ENCODE data around the gene PSMA4.
A peak's percentile ranks its signal among the peaks of the same experiment; 100 is the strongest.
"Not testable (repeated sequence)": the region's sequence is repeated elsewhere in the genome, so short reads cannot be mapped to it uniquely, and the experiment has no call there.

Gene PSMA4

DNA sequence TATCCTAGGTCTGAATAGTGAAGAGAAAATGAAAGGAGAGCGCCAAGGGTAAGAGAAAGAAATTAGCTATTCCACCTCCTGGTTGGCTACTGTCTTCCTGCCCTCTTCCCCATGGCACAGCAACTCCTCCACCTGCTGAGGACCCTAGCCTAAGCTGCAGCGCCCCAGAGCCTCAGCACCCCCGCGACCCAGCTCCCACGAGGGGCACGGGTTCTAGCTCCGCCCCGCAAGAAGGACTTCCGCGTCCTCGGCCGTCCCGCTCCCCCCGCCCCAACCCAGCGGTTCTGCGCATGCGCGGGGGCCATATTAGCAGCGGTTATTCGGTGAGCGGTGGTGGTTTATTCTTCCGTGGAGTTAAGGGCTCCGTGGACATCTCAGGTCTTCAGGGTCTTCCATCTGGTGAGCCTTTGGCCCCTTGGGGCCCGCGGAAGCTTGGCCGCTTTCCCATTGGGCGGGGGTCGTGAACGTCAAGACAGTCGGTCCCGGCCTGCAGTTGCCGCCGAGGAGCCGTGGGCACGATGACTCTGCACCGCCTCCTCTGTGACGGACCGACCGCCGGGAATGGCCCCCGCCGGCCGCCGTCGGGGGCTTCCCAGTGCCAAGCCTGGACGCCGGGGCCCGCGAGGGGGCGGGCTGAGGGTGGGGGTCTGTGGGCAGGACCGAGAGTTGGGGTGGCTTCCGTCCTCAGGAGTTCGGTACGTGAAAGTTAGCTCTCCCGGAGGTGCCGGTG, at the start of gene PSMA4:
PSMA4 (plus strand) TSS at position 304 of the 730 bp plus-strand sequence. CDS start 1,484 bp downstream, outside the sequence.
- H3K9me3 ChIP-seq (ENCODE audit: control insufficient read depth, insufficient read depth, low read length) = no peaks in the 10 kb centered on the region
- 0 out of 2 replicates have a peak, but pooled peaks cover 9% of the 10 kb centered on the region for H3K4me1 ChIP-seq (ENCODE audit: insufficient read depth, low read length)
- peak within 1 kb of the TSS; percentile 98 for H3K9ac ChIP-seq (ENCODE audit: low read depth, low read length)
- H3K36me3 ChIP-seq (ENCODE audit: insufficient read depth, low read length) = peaks cover 17% of the 10 kb centered on the region; the same call in 1 of the 2 replicates

DNA sequence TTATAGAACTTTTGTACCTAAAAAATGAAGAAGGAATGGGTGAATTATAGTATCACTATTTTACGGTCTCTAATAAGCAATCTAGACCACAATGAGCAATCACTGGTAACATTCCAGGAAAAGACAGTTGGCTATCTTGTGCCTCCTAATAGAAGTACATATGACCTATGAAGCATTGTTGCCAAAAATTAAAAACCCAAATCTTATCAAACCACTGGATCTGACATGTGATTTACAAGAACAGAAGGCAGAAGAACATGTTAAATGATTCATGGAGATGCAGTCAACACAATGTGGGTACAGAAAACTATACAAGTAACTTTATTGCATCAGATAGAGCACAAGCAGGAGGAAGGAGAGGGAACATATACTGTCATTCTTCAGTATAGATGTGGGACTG, 47.4 kb upstream of the PSMA4 start:
- no peak overlapping the region for H3K9ac ChIP-seq (ENCODE audit: low read depth, low read length)
- H3K36me3 ChIP-seq (ENCODE audit: insufficient read depth, low read length) = peaks cover 33% of the 10 kb centered on the region
- H3K9me3 ChIP-seq (ENCODE audit: control insufficient read depth, insufficient read depth, low read length) = no peaks in the 10 kb centered on the region
- no peaks in the 10 kb centered on the region for H3K4me1 ChIP-seq (ENCODE audit: insufficient read depth, low read length)

DNA sequence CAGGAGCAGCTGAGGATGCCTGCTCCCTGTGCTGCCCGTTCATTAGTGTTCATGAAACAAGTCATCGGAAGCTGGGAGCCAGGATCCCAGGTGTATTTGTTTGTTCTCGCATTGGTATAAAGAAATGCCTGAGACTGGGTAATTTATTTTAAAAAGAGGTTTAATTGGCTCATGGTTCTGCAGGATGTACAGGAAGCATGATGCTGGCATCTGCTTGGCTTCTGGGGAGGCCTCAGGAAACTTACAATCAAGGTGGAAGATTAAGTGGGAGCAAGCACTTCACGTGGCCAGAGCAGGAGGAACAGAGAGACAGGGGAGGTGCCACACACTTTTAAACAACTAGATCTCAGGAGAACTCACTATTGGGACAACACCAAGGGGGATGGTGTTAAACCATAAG, 38.4 kb upstream of the PSMA4 start:
- H3K9me3 ChIP-seq (ENCODE audit: control insufficient read depth, insufficient read depth, low read length) = 0 out of 2 replicates have a peak, but pooled peaks cover 4% of the 10 kb centered on the region
- H3K36me3 ChIP-seq (ENCODE audit: insufficient read depth, low read length) = peaks cover 6% of the 10 kb centered on the region
- no peak overlapping the region for H3K9ac ChIP-seq (ENCODE audit: low read depth, low read length)
- H3K4me1 ChIP-seq (ENCODE audit: insufficient read depth, low read length) = no peaks in the 10 kb centered on the region

DNA sequence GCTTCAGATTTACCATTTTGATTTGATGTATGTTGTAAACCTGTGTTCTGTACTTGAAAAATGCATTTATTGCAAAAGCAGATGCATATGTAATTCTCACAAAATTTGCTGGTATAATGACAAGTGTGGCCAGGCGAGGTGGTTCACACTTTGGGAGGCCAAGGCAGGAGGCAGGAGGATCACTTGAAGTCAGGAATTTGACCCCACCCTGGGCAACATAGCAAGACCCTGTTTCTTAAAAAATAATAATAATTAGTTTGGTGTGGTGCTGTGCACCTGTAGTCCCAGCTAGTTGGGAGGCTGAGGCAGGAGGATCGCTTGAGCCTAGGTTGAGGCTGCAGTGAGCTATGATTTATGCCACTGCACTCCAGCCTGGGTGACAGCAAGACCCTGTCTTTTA, 37.6 kb upstream of the PSMA4 start:
- peaks cover 6% of the 10 kb centered on the region for H3K36me3 ChIP-seq (ENCODE audit: insufficient read depth, low read length)

DNA sequence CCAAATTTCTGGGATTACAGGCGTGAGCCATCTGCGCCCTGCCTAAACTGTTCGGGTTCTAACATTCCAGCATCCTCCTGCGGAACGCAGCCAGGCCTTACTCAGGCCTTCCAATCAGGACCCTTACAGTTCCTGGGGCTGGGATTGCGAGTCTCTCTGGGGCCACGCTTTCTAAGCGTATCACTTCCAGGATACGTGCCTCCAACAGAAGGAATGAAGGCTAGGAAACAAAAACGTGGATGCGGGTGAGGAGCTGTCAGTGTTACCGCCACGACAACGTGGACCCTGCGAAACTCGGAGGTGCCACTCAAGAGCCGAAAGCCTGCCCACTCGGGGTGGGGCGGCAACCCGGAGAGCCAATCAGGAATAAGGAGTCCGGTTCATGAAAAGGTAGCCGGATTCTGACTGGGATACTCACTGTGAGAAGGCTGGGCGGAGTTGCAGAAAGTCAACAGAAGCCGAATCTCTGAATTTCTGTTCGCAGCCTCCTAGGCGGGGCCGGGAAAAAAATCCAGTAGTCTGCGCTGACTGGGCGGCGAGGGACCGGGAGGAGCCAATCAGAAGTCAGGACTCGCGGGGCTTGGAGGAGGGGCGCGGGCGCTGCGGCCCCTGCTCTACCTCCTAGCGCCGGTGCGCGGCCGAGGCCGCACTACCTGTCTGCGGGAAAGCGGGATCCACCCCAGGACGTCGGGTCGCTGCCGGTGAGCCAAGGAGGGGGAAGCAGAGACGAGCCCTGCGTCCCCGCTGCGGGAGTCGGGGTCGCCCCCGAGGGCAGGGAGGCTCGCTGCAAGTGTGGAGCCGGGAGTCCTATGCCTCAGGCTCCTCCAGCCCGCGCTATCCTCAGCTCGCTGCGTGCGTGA, 33.0 kb upstream of the PSMA4 start, which contains the start of gene HYKK:
HYKK (plus strand) TSS at position 607 of the 860 bp plus-strand sequence. CDS start 5,512 bp downstream, outside the sequence.
- H3K4me1 ChIP-seq (ENCODE audit: insufficient read depth, low read length) = no peaks in the 10 kb centered on the region
- peak within 1 kb of the TSS; percentile 64 for H3K9ac ChIP-seq (ENCODE audit: low read depth, low read length)
- no peaks in the 10 kb centered on the region for H3K9me3 ChIP-seq (ENCODE audit: control insufficient read depth, insufficient read depth, low read length)
- no peaks in the 10 kb centered on the region for H3K36me3 ChIP-seq (ENCODE audit: insufficient read depth, low read length)

More for the DNA sequence above, 37.6 kb upstream of the PSMA4 start:
- no peaks in the 10 kb centered on the region for H3K4me1 ChIP-seq (ENCODE audit: insufficient read depth, low read length)
- H3K9ac ChIP-seq (ENCODE audit: low read depth, low read length) = no peak overlapping the region
- 0 out of 2 replicates have a peak, but pooled peaks cover 4% of the 10 kb centered on the region for H3K9me3 ChIP-seq (ENCODE audit: control insufficient read depth, insufficient read depth, low read length)

DNA sequence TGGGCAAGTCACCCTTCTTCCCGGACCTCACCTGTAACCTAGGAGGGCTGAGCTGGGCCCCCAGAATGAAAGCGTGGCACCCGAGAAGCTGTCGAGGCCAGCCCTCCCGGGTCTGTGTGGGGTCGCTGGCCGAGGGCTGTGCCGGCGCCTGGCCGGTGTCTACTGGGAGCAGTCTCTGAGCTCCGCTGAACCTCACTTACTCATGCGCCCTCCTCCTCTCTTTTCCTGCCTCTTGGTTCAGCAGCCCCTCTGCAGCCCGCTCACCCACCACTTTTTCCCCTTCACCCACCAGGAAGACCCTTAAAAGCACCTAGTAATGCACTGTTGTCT, 32.4 kb upstream of the PSMA4 start:
- peak overlapping the region; percentile 64 for H3K9ac ChIP-seq (ENCODE audit: low read depth, low read length)
- no peaks in the 10 kb centered on the region for H3K9me3 ChIP-seq (ENCODE audit: control insufficient read depth, insufficient read depth, low read length)
- no peaks in the 10 kb centered on the region for H3K36me3 ChIP-seq (ENCODE audit: insufficient read depth, low read length)
- no peaks in the 10 kb centered on the region for H3K4me1 ChIP-seq (ENCODE audit: insufficient read depth, low read length)

DNA sequence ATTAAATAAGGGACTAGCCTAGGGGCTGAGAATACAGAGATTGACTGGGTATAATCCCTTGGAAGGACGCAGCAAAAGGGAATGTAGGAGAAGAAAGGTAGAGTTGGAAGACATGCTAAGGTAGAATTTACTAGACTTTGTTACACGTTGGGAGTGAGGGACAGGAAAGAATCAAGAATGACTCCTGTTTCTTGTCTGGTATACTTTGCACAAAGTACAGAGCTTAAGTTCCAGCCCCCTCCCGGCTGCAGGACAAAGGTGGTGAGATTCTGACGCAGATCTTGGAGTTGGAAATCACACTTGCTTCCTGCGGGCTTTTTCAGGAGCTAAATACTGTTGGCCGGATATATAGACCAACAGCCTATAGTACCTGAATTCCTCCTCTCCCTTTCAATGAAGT, 32.0 kb upstream of the PSMA4 start:
- H3K9ac ChIP-seq (ENCODE audit: low read depth, low read length) = peak overlapping the region; percentile 64; the same call in 1 of the 2 replicates
- H3K4me1 ChIP-seq (ENCODE audit: insufficient read depth, low read length) = no peaks in the 10 kb centered on the region
- no peaks in the 10 kb centered on the region for H3K36me3 ChIP-seq (ENCODE audit: insufficient read depth, low read length)
- no peaks in the 10 kb centered on the region for H3K9me3 ChIP-seq (ENCODE audit: control insufficient read depth, insufficient read depth, low read length)

DNA sequence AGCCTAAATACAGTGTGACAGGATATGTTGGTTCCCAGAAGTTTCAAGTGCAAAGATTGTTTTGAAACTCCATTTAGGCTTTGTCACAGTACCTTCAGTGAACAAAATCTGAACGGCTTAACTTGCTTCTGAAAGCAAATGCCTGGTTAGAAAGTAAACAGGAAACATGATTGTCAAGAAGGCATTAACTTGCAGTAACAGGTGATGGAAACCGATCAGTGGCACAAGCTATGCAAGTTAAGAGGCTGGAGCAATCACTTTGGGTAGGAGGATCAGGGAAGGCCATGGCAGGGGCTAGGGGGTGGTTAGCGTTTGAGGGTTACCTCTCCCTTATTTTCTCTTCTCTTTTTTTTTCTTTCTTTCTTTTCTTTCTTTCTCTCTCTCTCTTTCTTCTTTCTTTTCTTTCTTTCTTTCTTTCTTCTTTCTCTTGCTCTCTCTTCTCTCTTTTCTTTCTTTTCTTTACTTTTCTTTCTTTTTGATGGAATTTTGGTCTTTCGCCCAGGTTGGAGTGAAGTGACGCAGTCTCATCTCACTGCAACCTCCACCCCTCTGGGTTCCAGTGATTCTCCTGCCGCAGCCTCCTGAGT, 30.4 kb upstream of the PSMA4 start:
- Histone ChIP-seq H3K9me3 (ENCODE audit: control insufficient read depth, insufficient read depth, low read length) (no peaks in the 10 kb centered on the region), H3K4me1 (ENCODE audit: insufficient read depth, low read length) (no peaks in the 10 kb centered on the region)

DNA sequence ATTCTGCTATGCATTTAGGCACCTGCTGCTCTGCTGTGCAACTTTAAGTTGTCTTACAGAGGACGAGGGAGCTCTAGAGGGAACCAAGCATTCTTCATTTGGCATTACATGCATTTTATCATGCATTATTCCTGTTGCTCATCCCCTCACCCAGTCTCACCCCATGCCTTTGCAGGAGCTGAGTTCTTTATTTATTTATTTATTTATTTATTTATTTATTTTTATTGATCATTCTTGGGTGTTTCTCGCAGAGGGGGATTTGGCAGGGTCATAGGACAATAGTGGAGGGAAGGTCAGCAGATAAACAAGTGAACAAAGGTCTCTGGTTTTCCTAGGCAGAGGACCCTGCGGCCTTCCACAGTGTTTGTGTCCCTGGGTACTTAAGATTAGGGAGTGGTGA, 20.2 kb upstream of the PSMA4 start:
- not testable (repeated sequence) for H3K9me3 ChIP-seq (ENCODE audit: control insufficient read depth, insufficient read depth, low read length); H3K36me3 ChIP-seq (ENCODE audit: insufficient read depth, low read length); H3K4me1 ChIP-seq (ENCODE audit: insufficient read depth, low read length); H3K9ac ChIP-seq (ENCODE audit: low read depth, low read length)

More for the DNA sequence above, 30.4 kb upstream of the PSMA4 start:
- H3K9ac ChIP-seq (ENCODE audit: low read depth, low read length) = no peak overlapping the region
- no peaks in the 10 kb centered on the region for H3K36me3 ChIP-seq (ENCODE audit: insufficient read depth, low read length)

DNA sequence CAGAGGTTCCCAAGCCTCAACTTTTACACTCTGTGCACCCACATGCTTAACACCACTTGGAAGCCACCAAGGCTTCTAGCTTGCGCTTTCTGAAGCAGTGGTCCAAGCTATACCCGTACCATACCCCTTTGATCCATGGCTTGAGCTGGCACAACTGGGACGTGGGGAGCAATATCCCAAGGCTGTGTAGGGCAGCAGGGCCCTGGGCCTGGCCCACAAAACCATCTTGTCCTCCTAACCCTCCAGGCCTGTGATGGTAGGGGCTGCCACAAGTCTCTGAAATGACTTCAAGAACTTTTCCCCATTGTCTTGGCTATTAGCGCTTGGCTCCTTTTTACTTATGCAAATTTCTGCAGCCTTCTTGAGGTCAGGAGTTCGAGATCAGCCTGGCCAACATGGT, 16.0 kb upstream of the PSMA4 start:
- no peaks in the 10 kb centered on the region for H3K4me1 ChIP-seq (ENCODE audit: insufficient read depth, low read length)
- no peaks in the 10 kb centered on the region for H3K9me3 ChIP-seq (ENCODE audit: control insufficient read depth, insufficient read depth, low read length)
- H3K36me3 ChIP-seq (ENCODE audit: insufficient read depth, low read length) = no peaks in the 10 kb centered on the region
- no peak overlapping the region for H3K9ac ChIP-seq (ENCODE audit: low read depth, low read length)

DNA sequence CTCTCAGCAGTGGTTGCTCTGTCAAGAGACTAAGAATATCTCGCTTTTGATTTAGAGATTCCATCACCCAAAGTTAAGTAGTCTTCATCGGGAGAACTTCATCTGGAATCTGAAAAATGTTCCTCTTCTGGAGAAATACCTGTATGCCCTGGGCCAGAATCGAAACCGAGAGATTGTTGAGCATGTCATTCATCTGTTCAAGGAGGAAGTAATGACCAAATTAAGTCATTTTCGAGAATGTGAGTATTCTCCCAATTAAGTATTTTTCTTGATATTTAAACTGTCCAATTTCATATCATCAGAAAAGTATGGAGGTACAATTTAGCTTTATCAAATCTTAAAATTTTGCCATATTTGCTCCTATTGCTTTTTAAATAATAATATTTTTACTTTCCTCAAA, 12.9 kb upstream of the PSMA4 start:
- no peak overlapping the region for H3K9ac ChIP-seq (ENCODE audit: low read depth, low read length)
- H3K4me1 ChIP-seq (ENCODE audit: insufficient read depth, low read length) = no peaks in the 10 kb centered on the region
- no peaks in the 10 kb centered on the region for H3K9me3 ChIP-seq (ENCODE audit: control insufficient read depth, insufficient read depth, low read length)
- no peaks in the 10 kb centered on the region for H3K36me3 ChIP-seq (ENCODE audit: insufficient read depth, low read length)

DNA sequence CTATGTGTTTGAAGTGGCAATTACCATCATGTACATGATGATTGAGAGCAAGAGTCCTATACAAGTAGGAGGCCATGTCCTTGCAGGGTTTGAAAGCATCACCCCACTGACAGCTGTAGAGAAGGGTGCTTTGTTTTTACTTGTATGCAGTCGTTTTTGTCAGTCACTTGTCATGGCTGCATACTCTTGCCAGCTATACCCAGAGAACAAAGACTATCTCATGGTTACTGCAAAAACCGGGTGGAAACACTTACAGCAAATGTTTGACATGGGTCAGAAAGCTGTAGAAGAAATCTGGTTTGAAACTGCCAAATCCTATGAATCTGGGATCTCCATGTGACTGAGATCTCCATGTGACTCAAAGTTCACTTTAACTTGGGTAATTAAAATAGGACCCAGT, 6.9 kb upstream of the PSMA4 start:
- no peaks in the 10 kb centered on the region for H3K4me1 ChIP-seq (ENCODE audit: insufficient read depth, low read length)
- no peaks in the 10 kb centered on the region for H3K9me3 ChIP-seq (ENCODE audit: control insufficient read depth, insufficient read depth, low read length)
- no peak overlapping the region for H3K9ac ChIP-seq (ENCODE audit: low read depth, low read length)
- no peaks in the 10 kb centered on the region for H3K36me3 ChIP-seq (ENCODE audit: insufficient read depth, low read length)

DNA sequence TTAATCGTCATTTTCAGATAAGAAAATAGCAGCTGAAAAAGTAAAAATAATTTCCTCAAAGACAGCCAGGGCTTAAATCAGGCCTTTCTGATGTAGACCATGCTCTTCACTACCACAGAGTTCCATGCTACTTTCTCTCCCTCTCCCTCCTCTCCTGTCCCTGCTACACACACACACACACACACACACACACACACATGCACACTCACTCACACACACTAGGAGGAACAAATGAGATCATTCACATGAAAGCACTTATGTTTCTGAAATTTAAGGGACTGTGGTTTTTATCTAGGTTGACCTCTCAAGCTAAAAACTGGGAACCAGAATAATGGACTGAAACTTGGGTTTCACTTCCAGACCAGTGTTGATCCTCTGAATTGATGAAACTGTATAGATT, 4.1 kb upstream of the PSMA4 start:
- Histone ChIP-seq H3K36me3 (ENCODE audit: insufficient read depth, low read length) (no peaks in the 10 kb centered on the region), H3K9ac (ENCODE audit: low read depth, low read length) (no peak overlapping the region), H3K4me1 (ENCODE audit: insufficient read depth, low read length) (0 out of 2 replicates have a peak, but pooled peaks cover under 1% of the 10 kb centered on the region), H3K9me3 (ENCODE audit: control insufficient read depth, insufficient read depth, low read length) (no peaks in the 10 kb centered on the region)

DNA sequence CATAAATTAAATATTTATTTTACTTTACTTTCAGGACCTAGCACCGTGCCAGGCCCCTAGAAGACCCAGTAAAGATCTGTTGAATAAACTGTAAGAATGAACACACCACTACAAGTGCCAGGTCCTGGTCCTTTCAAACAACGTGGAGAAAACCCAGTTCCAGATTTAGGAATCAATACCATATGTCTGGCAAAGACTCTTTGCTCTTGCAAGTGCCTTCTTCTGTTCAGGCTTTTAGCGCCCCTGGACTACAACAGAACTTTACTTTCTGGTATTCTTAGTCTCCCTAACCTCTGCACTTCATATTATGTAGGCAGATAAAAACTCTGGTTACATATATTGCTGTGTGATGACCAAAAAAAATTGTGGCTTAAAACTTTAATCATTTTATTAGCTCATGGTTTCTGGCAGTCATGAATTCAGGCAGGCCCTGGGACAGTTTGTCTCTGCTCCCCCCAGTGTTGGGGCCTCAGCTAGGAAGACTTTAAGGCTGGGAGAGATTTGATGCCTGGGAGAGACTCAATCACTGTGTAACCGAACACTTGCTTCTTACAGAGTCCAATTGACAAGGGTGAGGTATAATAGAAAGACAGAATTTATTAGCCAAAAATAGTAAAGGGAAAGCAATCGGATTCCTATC, 2.9 kb upstream of the PSMA4 start:
- no peak overlapping the region for H3K9ac ChIP-seq (ENCODE audit: low read depth, low read length)
- no peaks in the 10 kb centered on the region for H3K9me3 ChIP-seq (ENCODE audit: control insufficient read depth, insufficient read depth, low read length)
- peaks cover 3% of the 10 kb centered on the region; the same call in 1 of the 2 replicates for H3K36me3 ChIP-seq (ENCODE audit: insufficient read depth, low read length)
- H3K4me1 ChIP-seq (ENCODE audit: insufficient read depth, low read length) = 0 out of 2 replicates have a peak, but pooled peaks cover 9% of the 10 kb centered on the region
